Effector memory CD8-positive, alpha-beta T cell (primary cell): ENCODE results near the gene ATP4B.

Source experiments
- ATAC-seq: fragments of 150-1000 bp; cut with Tn5 transposase; replicated peaks from 2 replicates; pipeline ENCODE4 v1.10.0; 2021; ENCODE audit warnings: mild to moderate bottlenecking, moderate library complexity
- DNase-seq, 3 experiments: peaks; one replicate each; pipeline ENCODE4 v3.0.0; 2021
- H3K27ac Mint-ChIP-seq, 2 donors: one replicate each; pipeline ENCODE4 v1.8.0; 2022; ENCODE audit warnings: mild to moderate bottlenecking in 2 of 2, mixed read lengths in 2 of 2, moderate library complexity in 2 of 2
- H3K27me3 Mint-ChIP-seq, 2 donors: one replicate each; pipeline ENCODE4 v1.8.0; 2022; ENCODE audit warnings: mixed read lengths in 2 of 2
- H3K36me3 Mint-ChIP-seq: one replicate; pipeline ENCODE4 v1.8.0; 2022; ENCODE audit warnings: mild to moderate bottlenecking, moderate library complexity, mixed read lengths; ENCODE audit not compliant: insufficient read depth
- H3K4me1 Mint-ChIP-seq, 2 donors: one replicate each; pipeline ENCODE4 v1.8.0; 2022; ENCODE audit warnings: low read depth in 2 of 2, mixed read lengths in 2 of 2
- H3K4me3 Mint-ChIP-seq, 2 donors: one replicate each; pipeline ENCODE4 v1.8.0; 2022; ENCODE audit warnings: mild to moderate bottlenecking in 2 of 2, mixed read lengths in 2 of 2, moderate library complexity in 2 of 2
- H3K9me3 Mint-ChIP-seq, 2 donors: one replicate each; pipeline ENCODE4 v1.8.0; 2022; ENCODE audit warnings: mixed read lengths in 2 of 2
- total RNA-seq, 9 experiments: gene quantifications; one replicate each; lab custom pipeline; 2026; lab: John Stamatoyannopoulos, UW

The ATP4B gene
- total RNA-seq = 0 to 0.11 (median 0) reads per million in 9 experiments

- H3K27me3 Mint-ChIP-seq = peaks cover 0 to 10% of the 10 kb centered on the region in 2 donors
- no peaks in the 10 kb centered on the region for H3K36me3 Mint-ChIP-seq
- H3K9me3 Mint-ChIP-seq = peaks cover 4 to 13% of the 10 kb centered on the region in 2 donors
- no peak within 1 kb of the TSS for H3K27ac Mint-ChIP-seq
- no peak within 1 kb of the TSS for H3K4me3 Mint-ChIP-seq
- ATAC-seq = no peak
- peaks cover 7 to 11% of the 10 kb centered on the region in 2 donors for H3K4me1 Mint-ChIP-seq
- DNase-seq = no peak
Observed at GRCh38 chr13:113657851-113658741, at the start of gene ATP4B. TSS of gene ATP4B (minus strand) at chr13:113658198. CDS start at chr13:113658144, 54 bp downstream.

GRCh38 chr13:113672002-113672651 lies 14.1 kb upstream of the ATP4B start:
- Mint-ChIP-seq H3K27me3 (peaks cover 0 to 14% of the 10 kb centered on the region in 2 donors), H3K27ac (peak overlapping the region in 1 of 2 donors; percentile 2), H3K9me3 (peaks cover 0 to 2% of the 10 kb centered on the region in 2 donors), H3K36me3 (peaks cover 4% of the 10 kb centered on the region), H3K4me3 (no peak overlapping the region), H3K4me1 (peaks cover 3 to 5% of the 10 kb centered on the region in 2 donors)
- ATAC-seq = peak; percentile 21
- DNase-seq = no peak

GRCh38 chr13:113671066-113672001 lies 13.3 kb upstream of the ATP4B start:
- Mint-ChIP-seq H3K4me3 (no peak overlapping the region), H3K27me3 (peaks cover 0 to 14% of the 10 kb centered on the region in 2 donors)
- no peak for ATAC-seq

GRCh38 chr13:113670541-113670940 lies 12.5 kb upstream of the ATP4B start:
- H3K9me3 Mint-ChIP-seq = peaks cover 0 to 2% of the 10 kb centered on the region in 2 donors
- DNase-seq (no peak), ATAC-seq (no peak)
- no peak overlapping the region for H3K27ac Mint-ChIP-seq
- peaks cover 3 to 5% of the 10 kb centered on the region in 2 donors for H3K4me1 Mint-ChIP-seq
- no peak overlapping the region for H3K4me3 Mint-ChIP-seq
- peaks cover 0 to 14% of the 10 kb centered on the region in 2 donors for H3K27me3 Mint-ChIP-seq
- H3K36me3 Mint-ChIP-seq = peaks cover 4% of the 10 kb centered on the region

More at GRCh38 chr13:113671066-113672001, 13.3 kb upstream of the ATP4B start:
- Mint-ChIP-seq H3K4me1 (peaks cover 3 to 5% of the 10 kb centered on the region in 2 donors), H3K9me3 (peaks cover 0 to 2% of the 10 kb centered on the region in 2 donors), H3K36me3 (peaks cover 4% of the 10 kb centered on the region), H3K27ac (no peak overlapping the region)
- DNase-seq = no peak

- H3K36me3 Mint-ChIP-seq = peaks cover 4% of the 10 kb centered on the region
- H3K4me1 Mint-ChIP-seq = peaks cover 3 to 5% of the 10 kb centered on the region in 2 donors
- DNase-seq (no peak), ATAC-seq (no peak)
- peaks cover 0 to 2% of the 10 kb centered on the region in 2 donors for H3K9me3 Mint-ChIP-seq
- peaks cover 0 to 14% of the 10 kb centered on the region in 2 donors for H3K27me3 Mint-ChIP-seq
- no peak overlapping the region for H3K27ac Mint-ChIP-seq
- no peak overlapping the region for H3K4me3 Mint-ChIP-seq
Observed at GRCh38 chr13:113669755-113670341, 11.8 kb upstream of the ATP4B start.

- H3K27ac Mint-ChIP-seq = no peak overlapping the region
- no peak for DNase-seq
- H3K4me3 Mint-ChIP-seq = no peak overlapping the region
Observed at GRCh38 chr13:113669231-113669754, 11.3 kb upstream of the ATP4B start.

GRCh38 chr13:113668491-113668971 lies 10.5 kb upstream of the ATP4B start:
- Mint-ChIP-seq H3K4me3 (no peak overlapping the region), H3K36me3 (peaks cover 4% of the 10 kb centered on the region), H3K4me1 (peaks cover 3 to 5% of the 10 kb centered on the region in 2 donors), H3K9me3 (peaks cover 0 to 2% of the 10 kb centered on the region in 2 donors), H3K27me3 (peaks cover 0 to 25% of the 10 kb centered on the region in 2 donors), H3K27ac (no peak overlapping the region)
- DNase-seq (no peak), ATAC-seq (no peak)

More at GRCh38 chr13:113669231-113669754, 11.3 kb upstream of the ATP4B start:
- Mint-ChIP-seq H3K4me1 (peaks cover 3 to 5% of the 10 kb centered on the region in 2 donors), H3K9me3 (peaks cover 0 to 2% of the 10 kb centered on the region in 2 donors), H3K27me3 (peaks cover 0 to 18% of the 10 kb centered on the region in 2 donors), H3K36me3 (peaks cover 4% of the 10 kb centered on the region)
- no peak for ATAC-seq

GRCh38 chr13:113667771-113668490 lies 9.9 kb upstream of the ATP4B start:
- H3K9me3 Mint-ChIP-seq = peaks cover 0 to 2% of the 10 kb centered on the region in 2 donors
- DNase-seq (no peak), ATAC-seq (no peak)
- no peak overlapping the region for H3K4me3 Mint-ChIP-seq
- peaks cover 3 to 5% of the 10 kb centered on the region in 2 donors for H3K4me1 Mint-ChIP-seq
- no peak overlapping the region for H3K27ac Mint-ChIP-seq
- peaks cover 4% of the 10 kb centered on the region for H3K36me3 Mint-ChIP-seq
- peaks cover 0 to 25% of the 10 kb centered on the region in 2 donors for H3K27me3 Mint-ChIP-seq

GRCh38 chr13:113666951-113667701 lies 9.1 kb upstream of the ATP4B start, which contains the start of gene GRK1:
TSS of gene GRK1 (plus strand) at chr13:113667219. CDS start at chr13:113667387, 168 bp downstream.
- H3K4me1 Mint-ChIP-seq = peaks cover under 1 to 1% of the 10 kb centered on the region in 2 donors
- H3K27me3 Mint-ChIP-seq = peaks cover 0 to 25% of the 10 kb centered on the region in 2 donors
- H3K36me3 Mint-ChIP-seq = peaks cover 1% of the 10 kb centered on the region
- H3K9me3 Mint-ChIP-seq = no peaks in the 10 kb centered on the region
- H3K4me3 Mint-ChIP-seq = no peak within 1 kb of the TSS
- no peak within 1 kb of the TSS for H3K27ac Mint-ChIP-seq
- ATAC-seq (no peak), DNase-seq (no peak)

- no peak overlapping the region for H3K27ac Mint-ChIP-seq
- H3K36me3 Mint-ChIP-seq = no peaks in the 10 kb centered on the region
- peaks cover 0 to 25% of the 10 kb centered on the region in 2 donors for H3K27me3 Mint-ChIP-seq
- DNase-seq = no peak
- H3K4me3 Mint-ChIP-seq = no peak overlapping the region
- H3K4me1 Mint-ChIP-seq = no peaks in the 10 kb centered on the region
- no peak for ATAC-seq
- peaks cover 0 to 3% of the 10 kb centered on the region in 2 donors for H3K9me3 Mint-ChIP-seq
Observed at GRCh38 chr13:113666329-113666670, 8.3 kb upstream of the ATP4B start.
